Left lung (tissue), 10 donors: Measurements from ENCODE around the gene AMBRA1. TPM values are rescaled to one million over a fixed set of nuclear protein-coding genes. Genes with fewer than 3 reads are reported as not detected.

Experiments used
- ATAC-seq: fragments of 200-7000 bp; cut with Tn5 transposase; one replicate; pipeline ENCODE4 v1.9.1; 2020; ENCODE audit warnings: moderate library complexity
- DNase-seq, 4 donors: peaks; one replicate each; pipeline ENCODE4 v3.0.0-alpha.2; 2013 to 2020
- H3K27ac ChIP-seq, 2 donors: fragments of 200-600 bp; sonication (generic) in 1 of 2; one replicate each; pipeline versions ENCODE4 v1.5.0 to v1.8.0; 2020 to 2021
- H3K27me3 ChIP-seq, 2 donors: fragments of 200-600 bp; sonication (generic) in 1 of 2; one replicate each; pipeline versions ENCODE4 v1.5.0 to v1.8.0; 2020 to 2021
- H3K36me3 ChIP-seq, 2 donors: fragments of 200-600 bp; sonication (generic) in 1 of 2; one replicate each; pipeline versions ENCODE4 v1.5.0 to v1.8.0; 2020 to 2021
- H3K4me1 ChIP-seq, 2 donors: fragments of 200-600 bp; one replicate each; pipeline ENCODE4 v1.8.0; 2021
- H3K4me3 ChIP-seq, 2 donors: fragments of 200-600 bp; sonication (generic) in 1 of 2; one replicate each; pipeline versions ENCODE4 v1.5.0 to v1.8.0; 2020 to 2021; ENCODE audit warnings: mild to moderate bottlenecking in 1 of 2
- H3K9me3 ChIP-seq, 2 donors: fragments of 200-600 bp; sonication (generic) in 1 of 2; one replicate each; pipeline versions ENCODE4 v1.5.0 to v1.8.0; 2020 to 2021
- CTCF ChIP-seq, 2 donors: fragments of 200-600 bp; sonication (generic) in 1 of 2; IDR thresholded peaks; one replicate each; pipeline versions ENCODE4 v1.5.0 to v1.8.0; 2021; ENCODE audit warnings: antibody characterized with exemption in 2 of 2
- intact Hi-C, 2 donors: fragments of 100-400 bp; cut with DNase I; formaldehyde crosslinking; loops; one replicate each; pipeline versions ENCODE4 v1.11.2 to v1.14.2; 2022
- polyA plus RNA-seq, 6 donors: library from polyadenylated mRNA; unstranded; fragments of 120-200 nt; gene quantifications; one replicate each; pipeline ENCODE4 v1.2.1, GENCODE V29; 2013; ENCODE audit not compliant: insufficient read length in 6 of 6
- total RNA-seq, 2 donors: library from RNA; stranded (reverse); fragmentation: NEBNext Ultra II Directional; extraction: Animal tissue kit (Norgen Biotek cat#: 25700); gene quantifications; one replicate each; pipeline ENCODE4 v1.2.1, GENCODE V29; 2021
- donor health status: DM: no; HTN: yes; CAD: no.
- donor health status: DM: no; HTN: no; CAD: no.

Gene AMBRA1
- total and polyA plus RNA-seq, 8 donors = 20.4 to 28.2 (median 23.7) TPM

DNA sequence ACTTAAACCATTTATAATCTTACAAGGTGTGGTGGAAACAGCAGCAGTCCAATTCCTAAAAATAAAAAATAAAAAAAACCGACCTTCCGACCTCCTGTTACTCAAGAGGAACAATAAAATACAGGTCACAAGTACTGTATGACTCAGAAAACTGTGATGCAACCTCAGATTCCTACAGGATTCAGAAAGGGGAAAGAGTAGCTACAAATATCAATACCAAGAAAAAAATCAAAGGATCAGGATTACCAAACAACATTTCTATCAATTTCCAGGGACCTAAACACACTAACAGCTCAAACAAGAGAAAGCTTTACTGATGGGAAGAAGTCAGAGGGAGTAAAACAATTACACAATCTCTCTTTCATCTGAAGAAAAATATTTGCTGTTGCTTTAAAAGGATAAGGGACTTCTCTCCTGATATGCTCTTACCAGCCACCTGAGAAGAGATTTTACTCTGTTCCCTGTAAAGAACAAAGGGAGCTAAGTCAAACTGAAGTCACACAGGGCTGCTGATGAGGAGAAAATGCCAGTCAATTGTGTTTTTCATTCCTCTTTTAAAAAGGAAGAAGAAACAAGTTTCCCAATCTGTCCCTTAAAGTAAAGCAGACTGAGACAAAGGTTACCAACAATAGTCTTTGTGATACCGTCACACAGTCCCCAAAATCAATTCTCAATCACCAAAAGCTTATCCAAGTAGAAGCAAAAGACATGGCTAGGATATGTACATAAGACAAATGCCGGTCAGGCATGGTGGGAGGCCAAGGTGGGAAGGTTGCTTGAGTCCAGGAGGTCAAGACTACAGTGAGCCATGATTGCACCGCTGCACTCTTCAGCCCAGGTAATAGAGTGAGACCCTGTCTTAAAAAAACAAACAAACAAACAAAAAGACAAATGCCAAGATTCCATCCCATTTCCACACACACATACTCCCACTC is 39.3 kb downstream of the AMBRA1 start:
- no peak for TF ChIP-seq CTCF (IDR thresholded peaks at IDR 0.05)
- Histone ChIP-seq H3K4me3 (no peak overlapping the region), H3K36me3 (no peaks in the 10 kb centered on the region), H3K27me3 (no peaks in the 10 kb centered on the region), H3K9me3 (no peaks in the 10 kb centered on the region), H3K4me1 (peaks cover 21 to 49% of the 10 kb centered on the region in 2 donors), H3K27ac (peak overlapping the region; percentile 82 to 85)
- peak; percentile 78 for ATAC-seq
- intact Hi-C loops = no loop called here
- DNase-seq = no peak

DNA sequence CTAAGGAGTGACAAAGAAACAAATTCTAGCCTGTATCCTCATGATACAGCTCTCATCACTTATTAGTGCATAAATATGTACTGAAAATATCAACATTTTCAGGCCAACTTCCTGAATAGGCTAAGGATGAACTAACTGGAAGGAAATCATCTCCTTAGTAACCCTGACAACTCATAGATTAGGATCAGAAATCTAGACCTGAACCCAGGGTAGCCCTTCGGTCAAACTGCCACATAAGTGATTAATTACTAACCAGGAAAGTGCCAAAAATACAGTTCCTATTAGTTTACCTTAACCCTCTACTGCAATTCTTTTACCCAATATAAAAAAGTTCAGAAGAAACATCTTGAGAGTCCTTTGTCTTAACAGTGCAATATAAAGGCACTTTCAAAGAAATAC is 40.0 kb downstream of the AMBRA1 start:
- Histone ChIP-seq H3K4me3 (no peak overlapping the region), H3K27me3 (no peaks in the 10 kb centered on the region), H3K36me3 (no peaks in the 10 kb centered on the region), H3K4me1 (peaks cover 21 to 43% of the 10 kb centered on the region in 2 donors), H3K27ac (peak overlapping the region; percentile 82 to 85), H3K9me3 (no peaks in the 10 kb centered on the region)
- DNase-seq (no peak), ATAC-seq (peak; percentile 10)
- intact Hi-C loops = no loop called here
- no peak for TF ChIP-seq CTCF (IDR thresholded peaks at IDR 0.05)

- ATAC-seq = no peak
- H3K36me3 ChIP-seq = peaks cover 0 to 13% of the 10 kb centered on the region in 2 donors
- no peaks in the 10 kb centered on the region for H3K27me3 ChIP-seq
- intact Hi-C loops = no loop called here
- H3K27ac ChIP-seq = no peak overlapping the region
- no peak for TF ChIP-seq CTCF (IDR thresholded peaks at IDR 0.05)
- H3K4me3 ChIP-seq = no peak overlapping the region
- H3K9me3 ChIP-seq = no peaks in the 10 kb centered on the region
- no peak for DNase-seq
- H3K4me1 ChIP-seq = peaks cover 21 to 37% of the 10 kb centered on the region in 2 donors
These were observed 42.6 kb downstream of the AMBRA1 start for GRCh38 chr11:46551261-46551660.

GRCh38 chr11:46547579-46547978 is 46.2 kb downstream of the AMBRA1 start:
- H3K36me3 ChIP-seq = peaks cover 3 to 49% of the 10 kb centered on the region in 2 donors
- no peaks in the 10 kb centered on the region for H3K9me3 ChIP-seq
- peaks cover 0 to 5% of the 10 kb centered on the region in 2 donors for H3K4me1 ChIP-seq
- no peak overlapping the region for H3K27ac ChIP-seq
- intact Hi-C loops = no loop called here
- DNase-seq (no peak), ATAC-seq (peak; percentile 72)
- no peak overlapping the region for H3K4me3 ChIP-seq
- no peak for TF ChIP-seq CTCF (IDR thresholded peaks at IDR 0.05)
- no peaks in the 10 kb centered on the region for H3K27me3 ChIP-seq

GRCh38 chr11:46543564-46543963 is 50.3 kb downstream of the AMBRA1 start:
- no peak for DNase-seq
- Histone ChIP-seq H3K27me3 (no peaks in the 10 kb centered on the region), H3K27ac (no peak overlapping the region), H3K36me3 (peaks cover 3 to 78% of the 10 kb centered on the region in 2 donors), H3K4me1 (peaks cover 0 to 10% of the 10 kb centered on the region in 2 donors), H3K4me3 (no peak overlapping the region), H3K9me3 (no peaks in the 10 kb centered on the region)
- intact Hi-C loops = no loop called here
- TF ChIP-seq CTCF (IDR thresholded peaks at IDR 0.05) = no peak
- no peak for ATAC-seq
